ENCODE results near the gene OSR1.

DNA sequence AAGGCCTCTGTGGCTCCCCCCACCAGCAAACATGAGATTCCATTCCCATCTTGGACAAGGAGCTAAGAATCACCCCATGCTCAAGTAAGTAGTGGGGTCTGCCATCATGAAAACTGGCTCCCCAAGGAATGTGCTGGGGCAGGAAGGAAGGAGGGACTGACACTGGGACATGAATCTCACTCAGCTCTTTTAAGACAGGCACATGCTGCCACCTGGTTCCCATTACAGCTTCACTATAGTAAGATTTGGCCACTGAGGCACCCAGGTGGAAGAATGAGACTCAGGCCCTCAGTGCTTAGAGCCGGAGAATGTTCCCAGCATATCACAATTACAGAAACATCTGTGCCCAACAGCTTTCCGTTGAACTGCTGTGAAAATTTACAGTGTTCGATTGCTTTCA lies 38.7 kb downstream of the OSR1 start:
- TF ChIP-seq CTCF (IDR thresholded peaks at IDR 0.05) (no peak), POLR2A (IDR thresholded peaks at IDR 0.05) (no peak)

Measured in right lobe of liver (tissue), 4 donors.